Loucy (cell line): ENCODE data around the gene TGFB1I1.

Experiments used
- CTCF ChIP-seq: fragments of 200-600 bp; sonication (generic); conservative IDR thresholded peaks from 2 replicates; pipeline ENCODE4 v1.5.1; 2014; ENCODE audit warnings: mild to moderate bottlenecking, antibody characterized with exemption, low read length
- EZH2phosphoT487 ChIP-seq: fragments of 200-600 bp; IDR thresholded peaks from 2 replicates; pipeline ENCODE4 v1.6.1; 2018; ENCODE audit warnings: antibody characterized with exemption, mild to moderate bottlenecking, moderate library complexity, borderline replicate concordance

GRCh38 chr16:31487071-31487719, 15.2 kb downstream of the TGFB1I1 start:
- TF ChIP-seq CTCF (no peak), EZH2phosphoT487 (no peak)
